ENCODE data around the gene TAF1B. TPM values are rescaled to one million over a fixed set of nuclear protein-coding genes. Genes with fewer than 3 reads are reported as not detected.
A peak's percentile ranks its signal among the peaks of the same experiment; 100 is the strongest.

TAF1B gene
- polyA plus RNA-seq, 1 donor from 2014 or later = 15.7 TPM

DNA sequence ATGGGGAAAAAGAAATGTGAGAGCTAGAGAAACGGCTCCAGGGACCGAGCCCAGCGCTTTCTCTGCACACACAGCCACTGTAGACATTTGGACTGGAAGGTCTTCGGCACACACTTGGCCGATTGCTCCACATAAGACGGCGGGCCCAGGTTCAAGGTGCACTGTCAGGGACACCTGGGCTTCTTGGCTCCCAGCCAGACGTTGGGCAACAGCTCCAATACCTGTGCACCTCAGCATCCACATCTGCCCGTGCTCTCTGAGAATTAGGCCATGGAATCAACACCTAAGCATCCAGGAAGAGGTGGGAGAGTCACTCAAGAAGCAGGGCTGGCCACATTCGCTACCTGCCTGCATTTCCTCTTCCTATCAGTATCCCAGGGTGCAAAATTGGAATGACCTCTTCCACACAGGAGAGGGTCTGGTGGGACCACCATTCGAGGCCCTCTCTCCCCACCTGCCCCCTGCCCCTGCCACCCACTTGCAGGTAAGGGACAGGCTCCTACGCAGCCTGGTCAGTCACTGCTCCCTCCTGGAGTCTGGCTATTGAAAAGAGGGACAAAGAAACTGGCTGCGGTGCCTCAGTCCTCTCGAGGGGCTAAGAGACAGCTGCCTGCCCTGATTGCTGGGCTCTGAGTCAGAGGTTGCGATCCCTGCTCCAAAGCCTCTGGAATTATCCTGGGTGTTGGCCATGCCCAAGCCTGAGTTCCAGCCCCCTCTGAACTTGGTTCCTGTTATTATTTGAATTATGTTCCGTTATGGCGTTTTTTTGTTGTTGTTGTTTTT is 40.1 kb upstream of the TAF1B start:
- Mint-ChIP-seq H3K9me3 (peaks cover 0 to 6% (median 2%) of the 10 kb centered on the region in 3 donors), H3K4me3 (no peak overlapping the region), H3K27me3 (peaks cover 12% of the 10 kb centered on the region), H3K4me1 (peaks cover 13 to 21% (median 18%) of the 10 kb centered on the region in 3 donors), H3K27ac (no peak overlapping the region), H3K36me3 (peaks cover 2% of the 10 kb centered on the region)

DNA sequence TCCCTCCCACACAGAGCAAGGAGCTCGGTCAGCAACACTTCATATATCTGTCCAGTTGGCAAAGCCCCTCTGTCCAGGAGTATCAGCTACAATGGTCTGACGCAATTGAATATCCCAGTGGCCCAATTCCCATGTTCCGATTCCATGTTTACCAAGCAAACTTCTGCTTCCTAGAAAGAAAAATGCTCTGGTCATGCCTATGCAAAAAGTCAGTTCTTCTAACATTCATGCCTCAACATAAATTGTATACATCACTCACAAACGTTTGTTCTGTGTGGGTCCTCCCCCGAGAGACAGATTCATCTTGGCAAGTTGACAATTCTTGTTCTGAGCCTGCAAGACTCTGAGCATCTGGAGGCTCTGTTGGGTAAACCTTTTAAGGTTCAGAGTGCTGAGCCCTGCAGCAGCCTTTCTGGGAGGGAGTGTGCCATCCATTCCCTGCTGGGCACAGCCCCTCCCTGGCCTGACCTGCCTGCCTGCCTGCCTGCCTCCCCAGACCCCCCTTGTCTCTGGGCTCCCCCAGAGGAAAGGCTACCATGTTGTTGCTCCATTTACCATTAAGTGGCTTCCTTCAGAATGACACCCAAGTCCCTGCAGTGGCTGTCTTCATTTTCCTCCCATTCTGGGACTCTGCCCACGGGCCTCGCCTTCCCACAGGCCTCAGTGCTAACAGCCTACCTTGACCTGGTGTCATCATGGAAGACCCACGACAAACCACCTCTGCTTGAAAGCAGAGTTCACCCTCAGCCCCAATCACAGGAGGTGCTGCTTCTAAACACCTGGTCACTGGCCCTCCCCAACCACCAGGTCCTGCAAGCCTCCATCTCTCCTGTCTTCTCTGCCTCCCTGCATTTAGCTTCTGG is 37.6 kb upstream of the TAF1B start:
- peaks cover 14% of the 10 kb centered on the region for H3K27me3 Mint-ChIP-seq
- H3K4me3 Mint-ChIP-seq = no peak overlapping the region
- no peak overlapping the region for H3K27ac Mint-ChIP-seq
- peaks cover 0 to 6% (median 2%) of the 10 kb centered on the region in 3 donors for H3K9me3 Mint-ChIP-seq
- peaks cover 2% of the 10 kb centered on the region for H3K36me3 Mint-ChIP-seq
- peaks cover 0 to 5% (median 2%) of the 10 kb centered on the region in 3 donors for H3K4me1 Mint-ChIP-seq

DNA sequence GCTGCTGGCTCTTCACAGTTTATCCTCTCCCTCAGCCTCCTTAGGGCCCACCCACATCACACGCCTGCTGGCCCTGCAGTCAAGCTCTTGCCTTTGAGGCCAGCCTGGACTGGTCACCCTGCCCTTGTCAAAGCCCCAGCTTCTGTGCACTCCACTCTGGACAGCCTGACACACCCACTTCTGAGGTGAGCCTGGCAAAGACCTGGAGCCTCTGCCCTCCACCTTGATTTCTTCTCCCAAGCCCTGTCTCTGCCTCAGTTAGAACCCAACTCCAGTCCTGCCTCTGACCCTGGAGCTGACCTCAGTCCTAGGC is 37.0 kb upstream of the TAF1B start:
- Mint-ChIP-seq H3K27ac (no peak overlapping the region), H3K4me1 (peaks cover 0 to 6% (median 2%) of the 10 kb centered on the region in 3 donors), H3K27me3 (peaks cover 12% of the 10 kb centered on the region), H3K9me3 (peaks cover 0 to 6% (median 2%) of the 10 kb centered on the region in 3 donors), H3K36me3 (peaks cover 2% of the 10 kb centered on the region), H3K4me3 (no peak overlapping the region)

DNA sequence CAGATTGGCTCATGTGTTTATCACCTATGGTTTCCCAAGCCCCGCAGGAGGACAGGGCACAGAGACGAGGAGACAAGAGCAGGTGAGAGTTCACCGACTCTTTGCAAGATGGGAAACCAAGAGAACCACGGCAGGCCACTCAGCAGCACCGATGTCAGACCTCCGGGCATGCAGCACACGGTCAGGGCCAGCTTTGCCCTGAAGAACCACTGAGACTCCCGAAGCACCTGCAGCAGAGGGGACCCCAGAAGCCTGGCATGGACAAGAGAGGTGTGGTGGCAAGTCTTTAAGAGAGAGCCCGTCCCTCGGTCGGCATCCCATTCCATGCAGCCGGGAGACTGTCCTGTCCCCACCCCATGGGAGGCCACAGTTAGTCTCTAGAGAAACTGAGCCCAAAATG is 36.6 kb upstream of the TAF1B start:
- Mint-ChIP-seq H3K9me3 (peaks cover 0 to 6% (median 2%) of the 10 kb centered on the region in 3 donors), H3K4me3 (no peak overlapping the region), H3K4me1 (peaks cover 0 to 5% (median 0%) of the 10 kb centered on the region in 3 donors), H3K27me3 (peaks cover 11% of the 10 kb centered on the region), H3K36me3 (peaks cover 2% of the 10 kb centered on the region), H3K27ac (no peak overlapping the region)

DNA sequence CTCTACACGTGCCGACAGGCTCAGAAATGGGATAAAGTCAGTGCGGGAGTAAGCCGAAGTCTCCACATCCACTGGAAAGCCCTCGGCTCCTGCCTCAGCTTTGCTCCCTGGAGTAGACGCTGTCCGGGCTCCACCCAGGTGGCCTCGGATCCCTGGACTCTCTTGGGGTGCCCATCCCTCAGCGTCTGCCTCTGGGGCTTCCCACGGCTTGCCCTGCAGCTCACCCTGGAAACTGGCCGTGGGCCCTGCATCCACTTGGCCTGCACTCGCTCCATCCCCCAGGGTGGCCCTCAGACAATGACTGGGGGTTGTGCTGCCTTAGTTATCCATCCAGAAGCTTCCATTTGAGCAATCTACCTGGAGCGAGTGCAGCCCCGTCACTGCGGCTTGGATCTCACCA is 36.2 kb upstream of the TAF1B start:
- Mint-ChIP-seq H3K4me1 (peaks cover 0 to 5% (median 0%) of the 10 kb centered on the region in 3 donors), H3K36me3 (peaks cover 2% of the 10 kb centered on the region), H3K4me3 (no peak overlapping the region), H3K27me3 (peaks cover 11% of the 10 kb centered on the region), H3K27ac (peak overlapping the region in 1 of 3 donors; percentile 86), H3K9me3 (peaks cover 0 to 6% (median 2%) of the 10 kb centered on the region in 3 donors)

DNA sequence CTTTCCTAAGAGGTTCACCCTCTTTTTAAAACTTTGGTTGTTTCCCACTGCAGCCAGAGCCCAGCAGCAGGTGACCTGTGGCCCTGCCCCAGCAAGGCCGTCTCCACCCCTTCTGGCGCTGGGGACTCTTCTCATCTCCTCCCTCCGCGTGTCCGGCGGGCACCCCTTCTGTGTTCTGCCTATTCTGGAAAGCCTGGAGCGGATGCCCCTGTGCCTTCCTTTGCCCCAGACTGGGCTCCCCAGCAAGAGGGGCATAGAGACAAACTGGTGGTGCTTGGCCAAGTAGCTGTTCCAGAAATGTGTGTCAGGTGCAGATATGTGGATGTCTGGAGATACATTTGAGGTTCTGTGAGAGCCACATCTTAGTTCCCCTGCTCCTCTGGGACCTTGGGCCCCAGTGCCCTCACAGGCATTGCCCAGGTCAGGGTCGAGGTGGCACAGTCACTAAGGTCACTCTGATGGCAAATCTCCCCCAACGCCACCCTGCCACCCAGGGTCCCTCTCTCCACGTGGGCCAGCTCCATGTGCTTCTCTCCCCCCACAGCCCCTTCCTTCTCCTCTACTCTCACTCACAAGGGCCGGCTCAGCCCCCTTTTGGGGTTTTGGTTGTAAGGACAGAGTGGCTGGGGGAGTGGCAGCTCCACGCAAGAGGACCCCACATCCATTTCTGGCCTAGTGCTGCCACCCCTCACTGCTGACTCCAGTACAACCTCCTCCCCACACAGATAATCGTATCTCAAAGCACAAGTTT is 35.5 kb upstream of the TAF1B start:
- Mint-ChIP-seq H3K27me3 (peaks cover 11% of the 10 kb centered on the region), H3K36me3 (peaks cover 2% of the 10 kb centered on the region), H3K9me3 (peaks cover 0 to 6% (median 2%) of the 10 kb centered on the region in 3 donors), H3K4me3 (no peak overlapping the region), H3K4me1 (peaks cover 0 to 5% (median 0%) of the 10 kb centered on the region in 3 donors), H3K27ac (peak overlapping the region in 1 of 3 donors; percentile 86)

DNA sequence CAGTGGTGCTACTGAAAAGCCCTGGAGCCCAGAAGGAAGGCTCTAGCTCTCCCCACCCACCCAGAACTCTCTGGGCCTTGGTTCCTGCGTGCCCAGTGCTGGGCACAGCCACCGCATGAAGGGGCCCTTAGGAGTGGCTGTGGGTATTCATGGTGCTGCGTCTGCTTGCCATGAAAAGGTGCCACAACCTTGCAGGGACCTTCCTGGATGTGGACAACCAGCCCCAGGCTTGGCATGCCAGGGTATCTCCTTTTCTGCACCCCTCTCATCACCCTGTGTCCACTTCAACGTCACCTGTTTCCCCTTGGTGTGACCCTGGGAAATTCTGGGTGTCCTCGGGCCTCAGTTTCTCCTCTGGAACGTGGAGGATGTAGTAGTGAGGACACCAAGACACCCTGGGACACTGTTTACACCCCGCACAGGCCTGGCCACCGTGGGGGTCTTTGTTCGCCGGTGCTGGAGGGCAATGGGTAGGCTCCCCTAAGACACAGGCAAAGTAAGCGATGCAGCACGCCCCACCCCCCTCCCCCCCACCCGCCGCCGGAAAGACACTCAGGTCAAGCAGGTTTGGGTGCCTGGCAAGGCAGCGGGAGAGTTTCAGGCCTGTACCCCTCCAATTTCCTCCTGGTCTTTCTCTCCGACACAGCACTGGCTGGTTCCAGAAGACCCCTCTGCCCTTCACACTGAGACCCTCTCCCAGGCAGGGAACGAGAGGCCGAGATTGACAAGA is 34.8 kb upstream of the TAF1B start:
- no peak overlapping the region for H3K27ac Mint-ChIP-seq
- H3K36me3 Mint-ChIP-seq = peaks cover 2% of the 10 kb centered on the region
- peaks cover 11% of the 10 kb centered on the region for H3K27me3 Mint-ChIP-seq
- peaks cover 0 to 6% (median 2%) of the 10 kb centered on the region in 3 donors for H3K9me3 Mint-ChIP-seq
- H3K4me3 Mint-ChIP-seq = no peak overlapping the region
- peaks cover 0 to 7% (median 3%) of the 10 kb centered on the region in 3 donors for H3K4me1 Mint-ChIP-seq

DNA sequence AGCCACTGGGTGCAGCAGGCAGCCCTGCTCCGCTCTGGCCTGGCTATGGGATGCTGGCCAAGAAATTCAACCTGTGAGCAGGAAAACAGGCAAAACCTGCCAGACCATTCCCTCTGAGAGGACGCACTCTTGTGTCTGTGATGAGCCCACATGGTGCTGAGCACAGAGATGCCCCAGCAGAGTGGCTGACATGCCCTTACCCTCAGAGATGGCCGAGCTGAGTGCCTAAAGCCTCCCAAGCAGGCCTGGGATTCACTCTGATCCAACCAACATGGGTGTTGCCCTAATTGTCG is 34.3 kb upstream of the TAF1B start:
- peaks cover 13% of the 10 kb centered on the region for H3K27me3 Mint-ChIP-seq
- no peak overlapping the region for H3K4me3 Mint-ChIP-seq
- no peak overlapping the region for H3K27ac Mint-ChIP-seq
- peaks cover 0 to 6% (median 2%) of the 10 kb centered on the region in 3 donors for H3K9me3 Mint-ChIP-seq
- H3K36me3 Mint-ChIP-seq = peaks cover 2% of the 10 kb centered on the region
- H3K4me1 Mint-ChIP-seq = peaks cover 4 to 10% (median 5%) of the 10 kb centered on the region in 3 donors

DNA sequence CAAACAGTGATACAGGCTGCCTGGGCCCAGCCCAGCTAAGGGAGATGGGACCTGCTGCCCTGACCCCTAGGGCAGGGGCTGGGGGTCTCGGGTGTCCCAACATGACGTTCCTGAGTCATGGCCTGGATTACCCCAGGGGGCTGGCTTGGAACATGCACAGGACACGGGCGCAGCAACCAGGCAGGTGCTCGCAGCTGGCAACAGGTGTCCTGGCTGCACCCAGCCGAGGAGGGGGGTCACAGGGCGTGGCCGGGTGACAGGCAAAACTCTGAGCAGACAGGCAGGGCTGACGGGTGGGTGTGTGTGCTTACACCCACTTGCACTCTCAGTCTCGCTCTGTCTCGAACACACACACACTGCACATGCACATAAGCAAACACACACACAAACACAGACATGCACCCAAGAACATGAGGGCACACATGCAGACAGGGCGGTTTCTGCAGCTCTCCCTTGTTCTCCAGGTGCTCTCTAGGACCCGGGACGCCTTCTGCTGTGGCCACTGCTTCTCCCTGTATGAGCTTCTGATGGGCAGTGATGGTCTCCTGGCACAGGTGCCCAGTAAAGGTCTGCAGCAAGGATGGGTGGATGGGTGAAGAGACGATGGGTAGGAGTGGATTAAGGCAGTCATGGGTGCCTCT is 33.7 kb upstream of the TAF1B start:
- Mint-ChIP-seq H3K4me1 (peaks cover 4 to 10% (median 5%) of the 10 kb centered on the region in 3 donors), H3K9me3 (peaks cover 0 to 1% (median under 1%) of the 10 kb centered on the region in 3 donors), H3K36me3 (peaks cover 2% of the 10 kb centered on the region), H3K4me3 (no peak overlapping the region), H3K27ac (peak overlapping the region in 1 of 3 donors; percentile 92), H3K27me3 (peaks cover 13% of the 10 kb centered on the region)

DNA sequence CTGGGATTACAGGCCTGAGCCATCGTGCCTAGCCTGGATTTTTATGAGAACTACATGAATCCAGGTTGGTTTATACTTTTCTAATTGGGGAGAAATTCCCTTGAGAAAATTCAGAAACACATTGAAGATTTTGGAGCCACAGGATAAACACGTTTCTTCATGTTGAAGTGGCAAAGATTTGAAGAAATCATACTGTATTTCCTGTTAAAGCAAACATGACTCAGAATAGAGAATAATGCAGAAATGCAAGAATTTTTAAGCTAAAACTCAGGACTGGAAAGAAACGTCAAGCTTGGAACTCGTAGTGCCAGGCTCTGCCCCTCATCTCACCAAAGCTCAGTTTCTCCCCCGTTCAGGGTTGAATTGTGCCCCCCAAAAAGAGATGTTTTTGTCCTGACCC is 32.1 kb upstream of the TAF1B start:
- H3K36me3 Mint-ChIP-seq = peaks cover 2% of the 10 kb centered on the region
- no peak overlapping the region for H3K4me3 Mint-ChIP-seq
- no peaks in the 10 kb centered on the region for H3K9me3 Mint-ChIP-seq
- H3K4me1 Mint-ChIP-seq = peaks cover 4 to 10% (median 5%) of the 10 kb centered on the region in 3 donors
- no peak overlapping the region for H3K27ac Mint-ChIP-seq
- peaks cover 13% of the 10 kb centered on the region for H3K27me3 Mint-ChIP-seq

DNA sequence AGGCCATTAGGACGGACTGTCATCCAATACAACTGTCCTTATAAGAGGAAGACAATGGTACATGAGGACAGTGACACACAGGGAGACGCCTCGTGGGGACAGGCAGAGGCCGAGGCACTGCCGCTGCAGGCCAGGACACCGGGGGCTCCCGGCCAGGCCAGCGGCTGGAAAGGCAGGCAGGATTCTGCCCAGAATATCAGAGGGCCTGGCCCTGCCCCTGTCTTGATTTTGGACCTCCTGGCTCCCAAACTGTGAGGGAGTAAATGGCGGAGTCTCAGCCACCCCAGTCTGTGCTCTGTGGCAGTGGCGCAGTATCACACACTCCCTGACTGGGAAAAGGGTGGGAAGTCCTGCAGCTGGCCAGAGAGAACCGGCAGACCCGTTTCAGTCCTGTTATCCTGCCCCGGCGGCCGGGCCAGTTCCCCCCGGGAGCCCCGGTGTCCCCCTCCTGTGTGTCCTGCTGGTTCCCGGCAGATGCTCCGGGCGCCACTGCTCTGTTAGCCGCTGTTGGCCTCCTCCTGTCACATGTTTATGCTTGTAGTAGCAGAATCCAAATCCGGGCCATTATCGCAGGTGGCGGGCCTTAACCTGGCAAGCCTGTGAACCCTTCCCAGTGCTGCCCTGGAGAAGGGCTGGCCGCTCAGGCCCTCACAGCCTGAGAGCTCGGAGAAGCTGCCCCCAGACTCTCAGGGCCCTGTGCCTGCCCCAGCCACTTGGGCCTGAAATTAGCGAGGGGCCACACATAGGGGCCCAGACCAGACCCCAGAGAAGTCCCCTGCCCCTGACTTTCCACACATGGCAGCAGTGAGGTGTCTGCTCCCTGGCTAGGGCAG is 31.4 kb upstream of the TAF1B start:
- Mint-ChIP-seq H3K36me3 (no peaks in the 10 kb centered on the region), H3K4me1 (peaks cover 4 to 8% (median 5%) of the 10 kb centered on the region in 3 donors), H3K27ac (no peak overlapping the region), H3K9me3 (no peaks in the 10 kb centered on the region), H3K27me3 (peaks cover 10% of the 10 kb centered on the region), H3K4me3 (no peak overlapping the region)

DNA sequence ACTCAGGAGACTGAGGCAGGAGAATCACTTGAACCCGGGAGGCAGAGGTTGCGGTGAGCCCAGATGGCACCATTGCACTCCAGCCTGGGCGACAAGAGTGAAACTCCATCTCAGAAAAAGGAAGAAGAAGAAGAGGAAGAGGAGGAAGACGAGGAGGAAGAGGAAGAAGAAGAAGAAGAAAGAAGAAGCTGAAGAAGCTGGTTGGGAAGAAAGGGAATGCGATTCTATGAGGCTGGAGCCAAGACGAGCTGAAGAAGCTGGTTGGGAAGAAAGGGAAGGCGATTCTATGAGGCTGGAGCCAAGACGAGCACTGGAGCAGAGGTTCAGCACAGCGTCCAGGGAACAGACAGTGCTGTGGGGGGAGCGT is 30.3 kb upstream of the TAF1B start:
- Mint-ChIP-seq H3K4me1 (peaks cover 4 to 8% (median 5%) of the 10 kb centered on the region in 3 donors), H3K4me3 (no peak overlapping the region), H3K9me3 (no peaks in the 10 kb centered on the region), H3K27ac (no peak overlapping the region), H3K36me3 (no peaks in the 10 kb centered on the region), H3K27me3 (peaks cover 10% of the 10 kb centered on the region)

DNA sequence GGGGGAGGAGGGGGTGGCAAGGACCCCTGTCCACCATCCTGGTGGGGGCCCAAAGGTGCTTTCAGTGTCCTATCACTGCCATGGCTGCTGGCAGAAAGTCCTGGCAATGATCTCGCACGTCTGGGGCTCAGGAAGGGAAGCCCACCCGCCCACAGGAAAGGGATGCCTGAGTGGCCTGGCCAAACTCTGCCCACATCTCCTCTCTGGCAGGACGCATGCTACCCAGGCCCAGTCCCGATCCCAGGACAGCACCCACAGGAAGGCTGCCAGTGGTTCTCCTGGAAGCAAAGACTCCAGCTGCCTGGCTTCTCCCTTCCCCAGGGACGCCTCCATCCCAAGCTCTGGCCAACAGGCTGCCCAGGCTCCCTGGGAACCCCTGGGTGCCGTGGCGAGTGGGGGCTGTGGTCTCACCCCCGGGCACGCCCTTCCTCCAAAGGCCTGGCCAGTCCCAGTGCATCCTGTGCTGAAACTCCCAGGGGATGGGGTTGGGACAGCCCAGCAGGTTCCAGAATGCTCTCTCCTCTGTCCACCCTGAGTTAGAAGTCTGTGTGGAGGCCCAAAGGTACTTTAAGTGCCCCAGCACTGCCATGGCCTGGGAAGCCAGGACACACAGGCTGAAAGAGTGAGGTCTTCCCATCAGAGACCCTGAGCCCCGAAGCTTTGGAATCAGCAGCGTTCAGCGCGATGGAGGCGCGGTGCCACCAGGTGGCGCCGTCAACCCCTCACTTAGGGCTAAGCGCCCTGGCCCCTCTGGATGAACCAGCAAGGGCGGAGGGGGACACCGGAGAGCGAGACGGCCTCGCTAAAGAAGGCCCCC is 29.8 kb upstream of the TAF1B start:
- Mint-ChIP-seq H3K4me1 (peaks cover 4 to 7% (median 5%) of the 10 kb centered on the region in 3 donors), H3K4me3 (peak overlapping the region in 3 of 4 donors; percentile 25 to 81 (median 39)), H3K36me3 (no peaks in the 10 kb centered on the region), H3K27me3 (peaks cover 7% of the 10 kb centered on the region), H3K27ac (no peak overlapping the region), H3K9me3 (no peaks in the 10 kb centered on the region)

Measured in IgD-negative memory B cell (primary cell).